Suppressor macrophage treated with lipopolysaccharide for 1 hour (primary cell): ENCODE data around the gene CNKSR2.

Experiments
- DNase-seq, 3 donors: peaks; one replicate each; pipeline ENCODE4 v3.0.0-alpha.2; 2020 to 2022

CNKSR2 gene

DNA sequence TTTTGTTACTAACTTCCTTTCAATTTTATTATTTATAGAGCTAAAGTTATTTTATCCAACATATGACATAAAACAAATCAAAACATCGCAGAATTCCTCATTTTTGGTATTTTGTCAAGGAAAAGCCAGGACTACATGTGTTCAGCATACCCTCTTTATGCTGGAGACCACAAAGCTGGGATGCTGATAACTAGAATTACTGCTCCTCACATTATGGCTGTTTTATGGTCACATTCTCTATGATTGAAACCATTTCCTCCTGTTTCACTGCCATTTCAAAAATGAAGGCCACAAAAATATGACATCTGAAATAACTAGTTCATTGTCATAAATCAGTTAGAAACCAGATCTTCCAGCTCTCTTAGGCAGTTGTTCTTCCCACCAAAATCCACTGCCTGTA, 242.2 kb downstream of the CNKSR2 start:
- no peak for DNase-seq

DNA sequence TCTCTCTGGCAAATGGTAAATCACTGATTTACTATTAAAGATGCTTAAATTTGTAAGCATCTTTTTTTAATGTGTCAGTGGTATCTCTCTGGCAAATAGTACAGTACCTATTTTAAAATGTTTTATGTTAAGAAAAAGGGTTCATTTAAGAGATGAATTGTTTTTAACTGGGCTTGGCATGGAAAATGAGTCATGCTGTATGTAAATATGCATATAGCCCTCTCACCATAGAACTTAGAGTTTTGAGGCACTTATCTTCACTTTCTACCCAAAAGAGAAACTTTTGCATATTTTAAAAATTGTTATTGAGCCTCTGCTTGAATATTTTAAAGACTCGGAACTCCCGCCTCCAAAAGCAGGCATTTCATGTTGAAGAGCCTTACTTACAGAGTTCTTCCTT, 246.0 kb downstream of the CNKSR2 start:
- no peak for DNase-seq

DNA sequence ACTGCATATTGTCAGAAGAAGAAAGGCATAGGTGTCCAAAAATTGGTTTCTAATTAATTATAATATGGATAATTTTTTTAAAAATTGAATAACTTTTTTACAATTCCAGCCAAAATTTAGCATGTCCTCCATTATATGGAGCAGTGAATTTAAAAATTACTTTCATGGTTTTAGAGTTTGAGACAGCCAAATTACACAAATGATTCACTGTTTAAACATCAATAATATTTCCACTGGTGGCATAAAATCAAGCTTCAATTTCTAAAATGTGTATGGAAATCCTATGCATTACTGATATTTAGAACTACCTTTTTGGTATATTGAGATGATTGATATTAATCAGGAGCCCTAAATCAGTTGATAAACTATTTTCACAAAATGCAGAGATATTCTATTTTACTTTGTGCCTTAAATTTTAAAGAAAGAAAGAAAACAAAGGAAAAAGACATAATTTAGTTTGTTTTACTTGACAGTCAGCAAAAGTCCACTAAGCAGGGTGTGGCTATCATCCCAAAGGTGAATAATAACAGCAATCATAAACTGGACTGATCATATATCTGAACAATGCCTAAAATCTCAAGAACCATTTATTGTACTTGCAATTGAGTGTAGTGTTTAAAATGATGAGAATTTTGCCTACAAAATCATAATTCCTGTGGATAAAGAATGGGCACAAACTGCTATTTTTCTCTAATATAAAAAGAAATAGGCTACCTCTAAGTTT, 249.7 kb downstream of the CNKSR2 start:
- DNase-seq, result no peak

DNA sequence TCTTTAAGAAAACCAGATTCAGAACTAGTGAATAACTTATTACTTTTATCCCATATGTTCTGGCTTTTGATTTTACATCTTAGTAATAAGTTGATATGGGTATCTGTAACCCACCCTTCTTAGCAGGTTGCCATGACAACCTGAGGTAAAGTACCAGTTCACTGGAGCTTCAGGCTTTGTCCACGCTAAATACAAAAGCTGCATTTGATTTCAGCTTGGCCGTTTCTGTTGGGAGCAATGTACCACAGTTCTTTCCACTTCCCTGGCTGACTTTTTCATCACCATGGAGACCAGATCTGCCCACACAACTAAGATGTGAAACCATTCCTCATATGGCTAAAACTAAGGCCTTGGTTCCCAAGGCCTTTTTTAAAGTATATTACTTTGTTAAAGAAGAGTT, 257.8 kb downstream of the CNKSR2 start:
- peak in 2 of 3 donors; percentile 9 to 30 for DNase-seq

DNA sequence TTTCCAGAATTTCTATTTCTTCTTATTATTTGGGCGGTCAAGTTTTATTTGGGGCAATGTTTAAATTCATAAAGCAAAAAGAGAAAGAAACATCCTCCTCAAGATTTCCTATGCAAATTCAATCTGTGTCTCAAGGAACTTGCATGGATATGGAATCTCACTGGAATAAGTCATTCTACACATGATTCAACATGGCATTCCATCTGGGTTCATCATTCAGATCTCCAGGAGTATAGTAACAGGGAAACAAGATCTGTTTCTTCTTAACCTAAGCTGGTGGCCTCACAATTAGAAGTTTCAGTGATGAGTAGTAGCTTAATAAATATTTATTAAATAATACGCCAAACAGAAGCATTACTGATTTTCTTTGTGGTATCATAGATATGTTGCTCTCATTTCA, 264.1 kb downstream of the CNKSR2 start:
- no peak for DNase-seq

DNA sequence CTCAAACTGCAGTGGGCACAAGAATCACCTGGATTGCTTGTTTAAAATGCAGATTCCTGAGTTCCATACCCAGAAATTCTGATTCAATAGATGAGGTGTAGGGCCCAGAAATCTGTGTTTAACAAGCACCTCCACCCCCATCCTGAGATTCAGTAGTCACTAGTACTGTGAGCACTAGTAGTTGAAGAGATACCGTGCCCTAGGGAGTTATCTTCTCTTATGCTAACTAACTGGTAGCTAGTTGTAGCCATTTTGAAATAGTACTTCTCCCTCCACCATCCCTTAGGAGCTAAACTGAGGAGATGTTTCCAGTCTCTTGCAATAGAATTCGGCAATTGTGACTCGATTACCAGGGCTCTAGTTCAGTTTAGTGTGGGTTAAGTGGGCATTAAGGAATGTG, 265.6 kb downstream of the CNKSR2 start:
- DNase-seq, result no peak

DNA sequence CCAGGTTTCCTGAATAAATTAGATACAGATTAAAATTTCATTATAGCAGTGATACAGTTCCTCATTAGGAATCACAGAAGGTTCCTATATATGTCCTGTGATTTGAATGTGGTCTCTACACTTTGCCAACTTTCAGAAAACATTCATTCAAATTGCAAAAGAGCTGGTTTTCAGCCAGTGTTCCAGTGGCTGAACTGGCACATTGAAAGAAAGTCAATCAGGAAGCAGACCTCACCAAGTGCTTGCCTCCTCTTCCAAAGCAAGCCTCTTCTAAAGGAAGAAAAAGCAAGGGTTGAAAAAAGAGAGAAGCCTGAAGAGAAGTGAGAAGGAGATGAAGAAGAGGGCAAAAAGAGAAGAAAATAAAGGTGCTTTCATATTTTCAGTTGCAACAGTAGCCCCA, 271.2 kb downstream of the CNKSR2 start:
- DNase-seq, result no peak

DNA sequence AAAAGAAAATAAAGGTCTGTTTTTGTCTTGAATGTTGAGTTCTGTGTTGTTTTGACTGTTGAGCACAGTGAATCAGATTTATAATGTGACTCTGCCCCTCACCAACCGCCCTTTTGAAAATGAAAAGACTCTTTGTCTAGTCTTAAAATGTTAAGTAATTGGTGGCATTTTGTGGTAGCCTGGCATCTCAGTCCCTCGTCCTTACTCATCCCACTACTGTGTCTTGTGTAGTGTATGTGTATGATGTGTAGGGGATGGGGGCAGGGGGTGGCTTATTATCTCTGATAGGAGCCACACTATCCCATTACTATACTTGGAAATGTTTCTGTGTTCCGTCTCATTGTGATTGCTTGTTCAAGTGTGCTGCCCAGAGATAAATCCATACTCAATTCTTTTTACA, 271.7 kb downstream of the CNKSR2 start:
- no peak for DNase-seq

DNA sequence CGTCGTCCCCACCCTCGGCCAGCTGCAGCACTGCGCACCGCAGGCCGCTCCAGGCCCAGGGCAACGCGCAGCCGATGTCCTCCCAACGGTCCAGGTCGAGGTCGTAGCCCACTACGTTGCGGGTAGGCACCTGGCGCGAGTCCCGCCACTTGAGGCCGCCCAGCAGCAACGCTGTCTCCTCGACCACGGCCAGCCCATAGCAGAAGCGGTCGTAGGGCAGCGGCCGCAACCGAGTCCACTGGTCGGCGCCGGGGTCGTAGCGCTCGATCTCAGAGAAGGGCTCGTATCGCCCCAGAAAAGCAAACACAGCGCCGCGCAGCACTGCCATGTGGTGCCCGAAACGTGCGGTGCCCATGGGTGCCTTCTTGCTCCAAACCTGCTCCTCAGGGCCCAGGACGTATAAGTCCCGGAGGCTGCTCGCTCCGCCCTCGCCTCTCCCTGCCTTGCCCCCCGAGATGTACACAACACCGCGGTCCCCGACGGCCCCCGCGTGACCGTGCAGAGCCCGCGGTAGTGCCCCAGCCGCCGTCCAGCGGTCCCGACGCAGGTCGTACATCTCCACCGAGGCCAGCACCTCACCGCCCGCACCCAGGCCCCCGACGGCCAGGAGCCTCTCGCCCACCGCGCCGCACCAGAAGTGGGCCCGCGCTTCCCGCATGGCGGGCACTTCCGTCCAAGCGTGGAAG, 281.8 kb downstream of the CNKSR2 start:
- DNase-seq, result no peak

DNA sequence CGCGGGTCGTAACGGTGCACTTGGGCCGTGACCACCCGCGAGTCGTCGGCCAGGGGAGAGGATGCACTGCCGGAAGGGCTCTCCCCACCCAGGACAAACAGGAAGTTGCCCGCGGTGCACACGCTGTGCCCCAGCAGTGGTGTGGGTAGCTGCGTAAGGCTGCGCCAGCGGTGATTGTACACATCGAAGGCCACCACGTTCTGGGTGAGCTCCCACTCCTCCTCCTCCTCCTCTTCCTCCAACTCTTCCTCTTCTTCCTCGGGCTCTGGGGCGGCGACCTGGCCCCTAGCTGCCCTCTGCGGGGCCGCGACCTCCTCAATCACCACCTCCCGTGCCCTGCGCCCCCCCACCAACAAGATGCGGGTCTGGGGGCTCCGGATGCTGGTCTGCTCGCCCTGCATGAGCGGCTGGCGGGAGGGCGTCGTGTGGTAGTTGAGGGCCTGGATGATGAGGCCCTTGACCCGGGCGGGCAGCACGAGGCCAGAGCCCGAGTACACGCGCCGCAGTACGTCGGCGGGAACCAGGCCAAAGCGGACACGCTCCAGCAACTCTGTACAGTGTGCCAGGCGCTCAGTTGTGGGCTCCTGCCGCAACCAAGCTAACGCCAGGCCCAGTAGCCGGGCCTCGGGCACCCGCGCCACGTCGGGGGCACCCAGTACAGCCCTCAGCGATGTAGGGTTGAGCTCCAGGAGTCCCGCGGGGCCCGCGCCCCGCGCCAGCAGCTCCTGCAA, 282.5 kb downstream of the CNKSR2 start:
- DNase-seq, result no peak

DNA sequence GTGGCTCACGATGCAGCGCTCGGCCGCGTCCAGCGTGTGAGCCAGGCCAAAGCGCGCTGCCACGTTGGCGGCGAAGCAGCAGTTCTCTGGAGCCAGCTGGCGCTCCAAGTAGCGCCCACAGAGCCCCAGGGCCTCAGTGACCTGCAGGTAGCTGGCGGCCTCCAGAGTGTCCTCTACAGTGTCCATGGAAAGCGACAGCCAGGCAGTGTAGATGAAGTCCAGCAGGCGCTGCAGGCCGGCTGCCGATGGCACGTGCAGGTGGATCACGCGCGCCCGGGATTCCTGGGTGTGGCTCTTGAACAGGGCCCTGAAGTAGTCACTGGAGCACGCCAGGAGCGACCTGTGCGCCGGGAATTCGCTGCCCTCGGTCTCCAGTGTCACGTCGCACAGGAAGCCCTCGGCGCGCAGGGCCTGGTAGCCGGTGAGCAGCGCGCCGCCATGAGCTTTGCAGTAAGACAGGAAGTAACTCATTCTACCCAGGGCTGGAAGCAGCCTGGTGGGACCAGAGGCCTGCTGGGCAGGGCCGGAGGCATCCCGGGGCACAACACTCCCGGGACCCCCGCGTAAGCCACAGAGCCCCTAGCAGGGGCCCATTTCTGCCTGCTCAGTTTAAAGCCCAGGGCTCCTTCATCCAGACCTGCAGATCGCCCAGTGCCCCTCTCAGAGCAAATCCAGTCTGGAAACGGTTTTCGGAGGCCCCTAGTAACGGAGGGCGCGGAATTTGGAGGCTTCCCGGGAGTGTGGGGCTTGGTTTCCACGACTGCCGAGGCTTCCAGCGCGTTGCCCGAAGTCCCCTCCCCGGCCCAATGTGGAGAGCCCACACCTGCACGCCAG, 283.3 kb downstream of the CNKSR2 start:
- DNase-seq, result no peak

DNA sequence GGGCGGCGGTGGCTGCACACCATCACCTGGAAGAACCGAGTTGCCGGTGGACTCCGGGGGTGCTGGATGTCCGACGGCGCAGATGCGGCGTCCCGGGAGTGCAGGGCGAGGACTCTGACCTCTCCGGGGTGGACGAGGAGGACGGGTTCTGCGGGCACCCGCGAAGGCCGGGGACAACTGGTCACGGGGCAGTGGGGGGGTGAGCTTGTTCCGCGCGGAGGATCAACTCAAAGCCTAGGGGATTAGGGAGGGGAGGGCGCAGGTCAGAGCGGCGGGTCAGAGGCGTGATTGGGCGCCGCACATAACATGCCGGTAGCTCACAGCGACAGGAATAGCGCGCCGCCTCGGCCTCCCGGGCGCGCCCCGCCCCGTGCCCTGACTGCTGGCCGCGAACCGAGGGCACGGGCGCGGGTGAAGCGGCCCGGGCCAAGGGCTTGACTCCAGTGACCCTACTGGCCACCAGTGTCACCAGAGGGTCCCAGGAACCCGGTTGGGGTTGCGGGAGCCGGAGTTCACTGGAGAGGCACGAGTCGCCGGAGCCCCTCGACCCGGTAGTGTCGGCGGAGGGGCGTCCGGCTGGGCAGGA, 284.0 kb downstream of the CNKSR2 start, which contains the start of gene KLHL34:
Gene KLHL34 (minus strand): TSS at position 179 of the 586 bp plus-strand sequence. CDS start 542 bp downstream, outside the sequence.
- DNase-seq, result no peak

DNA sequence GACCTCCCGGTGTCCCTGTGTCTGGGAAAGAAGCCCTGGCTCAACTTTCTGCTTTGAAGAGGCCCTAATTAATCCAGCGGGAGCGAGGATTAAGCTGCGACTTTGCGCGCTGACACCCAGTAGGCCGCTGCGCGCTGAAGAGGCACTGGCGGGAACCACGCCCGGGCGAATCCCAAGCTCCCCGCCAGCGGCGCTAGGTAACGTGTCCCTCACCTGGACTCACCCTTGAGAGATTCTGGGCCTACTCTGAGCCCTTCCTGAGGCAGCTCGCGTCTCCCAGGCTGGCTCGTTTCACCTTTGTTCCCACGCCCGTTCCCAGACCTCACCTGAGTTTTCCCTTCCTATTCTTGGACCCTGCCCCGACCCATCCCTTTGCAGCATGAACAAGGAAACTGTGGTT, 284.5 kb downstream of the CNKSR2 start:
- DNase-seq, result no peak

DNA sequence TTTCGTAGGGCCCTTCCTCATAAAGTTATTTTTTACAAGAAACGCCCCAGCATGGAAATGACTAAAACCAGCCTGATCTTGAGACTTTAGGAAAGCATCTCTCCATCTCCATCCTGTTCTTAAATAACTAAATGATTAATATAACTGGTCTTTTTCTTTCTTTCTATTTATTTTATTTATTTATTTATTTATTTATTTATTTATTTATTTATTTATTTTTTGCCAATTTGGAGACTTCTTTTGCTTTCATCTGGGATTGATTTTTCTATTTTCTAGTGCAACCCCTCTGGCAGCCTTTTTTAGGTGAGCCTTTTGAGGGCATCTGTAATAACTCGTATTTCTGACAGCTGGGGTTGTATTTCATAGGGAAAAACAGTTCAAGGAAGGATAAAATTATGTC, 285.1 kb downstream of the CNKSR2 start:
- no peak for DNase-seq

DNA sequence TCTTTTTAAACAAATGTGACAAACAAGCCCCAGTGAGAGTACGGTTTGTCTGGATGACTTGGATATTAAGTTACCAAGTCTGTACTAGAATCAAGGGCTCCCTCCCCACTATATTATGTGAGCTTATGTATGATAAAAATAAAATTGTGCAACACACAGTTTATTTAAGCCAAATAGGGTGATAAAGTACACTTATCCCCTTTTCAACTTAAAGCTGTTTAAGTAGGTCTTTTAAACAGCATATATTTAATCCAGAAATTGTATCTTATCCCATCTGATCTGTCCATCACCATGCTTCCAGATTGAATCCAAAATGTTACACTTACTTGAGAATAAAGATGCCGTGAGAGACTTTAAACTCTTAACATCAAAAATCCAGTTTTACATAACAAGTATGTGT, 285.9 kb downstream of the CNKSR2 start:
- DNase-seq, result no peak

DNA sequence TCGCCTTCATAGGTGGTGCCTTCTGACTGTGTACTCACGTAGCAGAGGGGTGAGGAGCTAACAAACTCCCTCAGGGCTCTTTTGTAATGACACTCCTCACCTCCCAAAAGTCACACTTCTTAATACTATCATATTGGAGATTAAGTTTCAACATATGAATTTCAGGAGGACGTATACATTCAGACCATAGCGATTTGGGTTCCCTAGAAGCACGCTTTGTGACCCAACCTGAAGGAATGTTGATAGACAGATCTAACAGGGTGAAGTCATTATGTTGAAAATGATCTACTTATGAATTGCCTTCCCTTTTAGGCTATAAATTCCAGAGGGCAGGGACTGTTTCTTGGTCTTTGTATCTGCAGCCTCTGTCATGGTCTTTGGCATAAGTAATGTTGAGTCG, 287.1 kb downstream of the CNKSR2 start:
- DNase-seq, result no peak

DNA sequence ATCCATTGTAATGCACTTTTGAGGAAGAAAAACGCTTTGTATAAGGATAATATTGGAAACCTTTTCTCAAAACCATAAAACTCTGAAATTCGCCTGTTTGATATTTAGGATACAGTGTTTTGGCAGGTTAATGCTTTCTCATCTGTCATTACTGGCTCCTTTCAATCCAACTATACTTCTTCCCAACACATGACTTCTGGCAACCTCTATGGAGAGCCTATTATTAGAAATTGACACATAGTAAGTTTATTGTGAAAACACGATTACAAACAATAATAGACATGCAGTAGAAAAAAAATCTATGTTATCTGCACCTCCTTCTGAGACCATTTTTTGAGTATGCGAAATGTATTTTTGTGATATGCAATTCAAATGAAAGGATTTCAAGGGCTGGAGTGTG, 288.5 kb downstream of the CNKSR2 start:
- DNase-seq, result no peak

DNA sequence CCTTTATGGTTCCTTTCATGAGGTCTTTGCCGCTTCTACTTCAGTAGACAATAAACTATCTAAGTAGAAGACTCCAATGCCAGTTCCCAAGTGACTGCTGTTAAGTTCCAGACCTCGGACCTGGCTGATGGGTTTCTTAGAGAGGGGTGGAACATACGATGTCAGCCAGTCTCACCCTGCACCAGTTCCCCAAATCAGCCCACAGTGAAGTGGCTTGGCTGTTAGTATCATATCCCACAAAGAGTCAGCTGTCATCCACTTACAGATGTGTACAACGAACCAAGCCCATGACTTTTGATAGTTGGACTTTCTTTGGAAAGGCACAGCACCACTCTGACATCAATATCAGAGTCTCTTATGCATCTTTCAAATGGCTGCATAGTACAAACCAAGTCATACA, 292.0 kb downstream of the CNKSR2 start:
- DNase-seq, result no peak

DNA sequence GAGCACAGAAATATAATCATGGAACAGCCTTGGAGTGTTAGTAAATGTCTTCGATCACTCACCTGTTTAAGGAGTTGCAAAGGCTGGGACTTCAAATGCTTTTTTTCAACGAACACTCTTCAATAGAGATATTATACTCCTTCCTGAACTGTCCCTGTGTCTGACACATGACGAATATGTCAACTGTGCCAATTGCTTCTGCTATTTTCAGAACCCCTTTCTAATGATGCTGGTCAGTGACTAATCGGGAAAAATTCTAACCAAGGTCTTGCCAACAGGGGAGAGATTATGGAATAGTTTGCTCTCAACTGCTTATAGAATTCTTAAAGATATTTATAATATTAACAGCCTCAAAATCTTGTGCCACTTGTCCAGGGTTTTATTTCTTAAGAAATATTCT, 292.5 kb downstream of the CNKSR2 start:
- no peak for DNase-seq

DNA sequence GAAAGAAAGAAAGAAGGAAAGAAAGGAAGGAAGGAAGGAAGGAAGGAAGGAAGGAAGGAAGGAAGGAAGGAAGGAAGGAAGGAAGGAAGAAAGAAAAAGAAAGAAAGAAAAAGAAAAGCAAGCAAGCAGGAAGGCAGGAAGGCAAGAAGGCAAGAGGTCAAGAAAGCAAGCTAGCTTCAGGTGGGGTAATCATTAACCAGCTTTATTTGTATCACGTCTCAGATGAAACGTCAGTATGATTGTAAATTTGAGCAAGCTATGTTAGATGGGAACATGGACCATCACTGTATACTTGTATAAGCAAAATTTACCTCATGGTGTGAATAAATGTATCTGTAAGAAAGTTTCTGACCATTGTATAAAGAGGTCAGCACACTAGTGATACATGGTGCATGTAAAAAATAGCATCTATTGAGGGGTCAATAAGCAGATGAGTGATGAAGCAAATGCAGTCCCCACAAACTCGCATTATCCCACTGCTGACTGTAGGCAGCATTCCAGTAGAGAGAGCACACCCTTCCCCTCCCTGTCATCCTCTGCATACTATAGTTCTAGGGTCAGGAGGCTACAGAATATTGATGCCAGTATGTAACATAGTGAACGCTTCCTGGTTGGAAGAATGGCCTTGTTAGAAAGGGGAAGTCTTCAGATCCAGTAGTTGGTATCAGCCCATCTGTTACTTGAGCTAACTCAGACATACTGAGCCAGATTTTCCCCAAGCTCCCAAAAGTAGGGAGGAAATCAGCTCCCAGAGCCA, 300.4 kb downstream of the CNKSR2 start:
- no peak for DNase-seq

DNA sequence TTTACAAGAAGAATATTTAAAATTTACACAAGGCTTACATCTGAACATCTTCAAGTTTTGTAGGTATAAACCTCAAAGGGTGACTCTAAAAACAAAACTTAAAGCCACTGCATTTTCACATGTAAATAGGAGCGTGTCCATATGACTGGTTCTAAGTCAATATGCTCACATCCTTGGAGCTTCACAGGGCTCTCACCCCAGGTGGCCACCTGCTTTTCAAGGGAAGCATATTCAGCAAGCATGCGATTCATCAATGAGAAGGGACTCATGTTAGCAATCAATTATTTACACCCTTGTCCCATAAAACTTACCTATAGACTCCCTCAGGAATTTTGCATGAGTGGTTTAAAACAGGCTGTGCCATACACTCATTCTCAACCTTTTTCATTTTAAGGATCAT, 301.7 kb downstream of the CNKSR2 start:
- no peak for DNase-seq

DNA sequence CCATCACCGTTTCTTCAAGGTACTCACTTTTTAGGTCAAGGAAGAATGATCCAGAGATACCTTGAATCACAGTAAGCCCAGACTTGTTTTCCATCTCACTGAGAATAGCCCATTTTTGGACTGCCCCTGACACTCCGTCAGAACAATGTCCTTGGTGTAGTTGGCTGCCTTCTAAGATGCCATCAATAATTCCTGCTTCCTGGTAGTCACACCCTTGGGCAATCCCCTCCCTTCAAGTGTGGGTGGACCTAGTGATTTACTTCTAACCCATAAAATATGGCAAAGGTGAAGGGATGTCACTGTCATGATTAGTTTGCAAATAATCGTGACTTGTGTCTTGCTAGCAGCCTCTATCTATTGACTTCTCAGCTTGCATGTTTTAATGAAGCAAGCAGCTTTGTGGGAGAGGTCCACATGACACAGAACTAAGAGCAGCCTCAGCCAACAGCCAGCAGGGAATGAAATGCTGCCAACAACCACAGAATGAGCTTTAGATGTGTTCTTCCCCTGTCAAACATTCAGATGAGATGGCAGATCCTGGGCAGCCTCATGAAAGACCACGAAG, 303.9 kb downstream of the CNKSR2 start:
- no peak for DNase-seq
